GM19023 (cell line): ENCODE data around the gene RETREG1.
"Not testable (repeated sequence)": the region's sequence is repeated elsewhere in the genome, so short reads cannot be mapped to it uniquely, and the experiment has no call there.

Experiments used
- ATAC-seq: cut with Tn5 transposase; IDR thresholded peaks from one replicate; pipeline ENCODE4 v1.9.1; 2021; ENCODE audit warnings: mild to moderate bottlenecking, moderate library complexity; ENCODE audit not compliant: unreplicated experiment

RETREG1 gene

DNA sequence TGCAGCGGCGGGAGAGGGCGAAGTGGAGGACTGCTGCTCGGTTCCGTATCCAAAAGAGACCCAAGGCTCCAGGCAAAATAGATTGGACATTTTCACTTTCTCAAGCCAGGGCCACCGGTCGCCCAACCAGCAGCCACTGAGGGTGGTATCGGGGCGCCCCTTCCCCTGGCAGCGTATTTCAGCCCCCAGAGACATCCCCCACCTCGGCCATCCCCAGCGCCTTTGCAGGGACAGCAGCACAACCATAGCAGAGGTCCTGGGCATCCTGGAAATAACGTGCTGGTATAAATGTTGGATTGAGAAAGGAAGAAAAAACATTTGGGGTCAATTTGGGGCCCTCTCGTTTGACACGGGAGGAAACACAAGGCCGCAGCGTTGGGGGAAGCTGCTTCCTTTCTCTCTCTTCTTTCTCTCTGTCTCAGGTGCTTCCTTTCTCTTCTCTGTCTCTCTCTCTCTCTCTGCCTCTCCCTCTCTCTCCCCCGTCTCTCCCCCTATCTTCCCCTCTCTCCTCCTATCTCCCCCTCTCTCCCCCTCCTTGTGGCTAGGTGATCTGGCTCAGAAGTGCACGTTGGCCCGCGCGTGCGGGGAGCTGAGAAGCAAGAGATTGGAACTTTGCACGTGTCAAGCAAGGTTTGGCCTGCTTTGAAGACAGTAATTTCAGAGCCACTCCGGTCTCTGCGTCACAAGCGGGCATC, 624 bp upstream of the RETREG1 start:
- ATAC-seq, result no peak

DNA sequence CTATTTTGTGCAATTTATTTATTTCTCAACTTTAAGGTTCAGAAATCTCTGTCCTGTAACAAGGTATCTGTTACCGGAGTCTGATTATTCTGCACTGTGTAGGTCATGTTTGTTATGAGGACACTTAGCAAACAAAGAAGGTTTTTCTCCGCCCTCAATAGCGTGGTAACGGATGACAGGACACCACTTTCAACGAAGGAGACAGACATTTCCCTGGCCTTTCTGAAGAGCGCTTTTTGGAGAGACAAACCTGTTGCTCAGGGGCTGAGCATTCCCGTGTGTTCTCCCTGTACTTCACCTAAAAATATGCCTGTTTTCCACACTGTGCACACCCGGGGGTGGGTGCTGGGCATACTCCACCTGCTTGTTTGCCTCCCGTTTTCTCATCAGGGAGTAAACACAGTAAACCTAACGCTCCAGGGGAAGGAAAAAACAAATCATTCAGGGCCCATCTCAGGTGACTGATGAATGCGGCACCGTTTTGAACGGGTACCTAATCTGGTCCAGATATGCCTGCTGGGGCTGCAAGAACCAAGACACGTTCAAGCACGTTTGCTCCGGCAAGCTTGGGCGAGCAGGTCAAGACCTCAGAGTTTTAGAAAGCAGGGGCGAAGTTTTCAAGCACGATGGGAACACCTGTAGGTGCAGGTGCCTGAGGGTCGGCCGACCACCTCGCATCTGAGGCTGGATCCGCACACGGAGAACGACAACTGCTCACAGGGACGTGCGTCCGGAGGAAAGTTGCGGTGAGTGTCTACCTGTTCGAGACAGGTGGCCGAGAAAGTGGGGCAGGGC, 859 bp downstream of the RETREG1 start:
- no peak for ATAC-seq

DNA sequence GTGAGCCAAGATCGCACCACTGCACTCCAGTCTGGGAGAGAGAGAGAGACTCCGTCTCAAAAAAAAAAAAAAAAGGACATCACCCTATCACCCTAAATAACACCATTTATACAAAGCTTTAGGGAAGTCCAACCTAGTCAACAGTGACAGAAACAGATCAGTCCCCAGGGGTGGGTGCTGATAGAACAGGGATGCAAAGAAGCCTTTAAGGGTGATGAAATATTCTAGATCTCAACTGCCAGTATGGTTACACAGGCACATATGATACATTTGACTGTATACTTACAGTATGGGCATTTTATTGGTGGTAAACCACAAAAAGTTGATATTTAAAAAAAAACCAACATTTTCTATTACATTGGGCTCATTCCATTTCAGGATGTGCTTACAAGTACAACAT, 4.8 kb downstream of the RETREG1 start:
- no peak for ATAC-seq

DNA sequence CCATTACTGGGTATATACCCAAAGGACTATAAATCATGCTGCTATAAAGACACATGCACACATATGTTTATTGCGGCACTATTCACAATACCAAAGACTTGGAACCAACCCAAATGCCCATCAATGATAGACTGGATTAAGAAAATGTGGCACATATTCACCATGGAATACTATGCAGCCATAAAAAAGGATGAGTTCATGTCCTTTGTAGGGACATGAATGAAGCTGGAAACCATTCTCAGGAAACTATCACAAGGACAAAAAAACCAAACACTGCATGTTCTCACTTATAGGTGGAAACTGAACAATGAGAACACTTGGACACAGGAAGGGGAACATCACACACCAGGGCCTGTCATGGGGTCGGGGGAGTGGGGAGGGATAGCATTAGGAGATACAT, 5.9 kb downstream of the RETREG1 start:
- ATAC-seq, result not testable (repeated sequence)

DNA sequence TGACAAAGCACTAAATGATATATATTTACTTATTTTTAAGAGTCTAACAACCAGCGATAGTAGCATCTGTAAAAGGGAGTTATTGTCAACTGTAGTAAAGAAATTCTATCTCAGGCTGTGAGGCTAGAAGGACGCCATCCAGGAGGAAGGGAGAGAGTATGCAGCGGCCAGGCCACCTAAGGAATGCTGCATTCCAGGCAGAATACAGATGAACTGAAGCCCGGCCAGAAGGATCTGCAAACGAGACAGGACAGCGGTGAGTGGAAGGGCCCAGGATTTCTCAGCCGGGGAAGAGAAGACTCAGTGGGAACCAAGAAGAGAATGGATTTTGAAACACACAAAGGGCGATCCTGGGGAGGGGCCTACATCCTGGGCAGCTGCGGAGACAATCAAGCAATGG, 7.4 kb downstream of the RETREG1 start:
- no peak for ATAC-seq

DNA sequence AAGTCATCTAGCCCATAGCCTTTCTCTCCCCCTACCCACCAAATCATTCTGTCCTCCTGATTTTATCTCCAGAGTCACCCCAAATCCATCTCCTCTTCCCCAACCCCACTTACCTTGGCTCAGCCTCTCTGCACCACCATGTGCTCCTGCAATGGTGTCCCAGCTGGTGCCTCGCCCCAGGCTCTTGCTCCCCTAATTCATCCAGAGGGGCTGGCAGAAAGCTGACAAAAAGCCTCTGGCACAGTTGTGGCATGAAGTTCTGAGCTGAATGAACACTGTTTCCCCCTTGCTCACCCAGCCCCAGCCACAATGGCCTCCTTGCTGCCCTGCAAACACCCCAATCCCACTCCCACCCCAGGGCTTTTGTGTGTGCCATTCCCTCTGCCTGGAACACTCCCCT, 10.2 kb downstream of the RETREG1 start:
- no peak for ATAC-seq

DNA sequence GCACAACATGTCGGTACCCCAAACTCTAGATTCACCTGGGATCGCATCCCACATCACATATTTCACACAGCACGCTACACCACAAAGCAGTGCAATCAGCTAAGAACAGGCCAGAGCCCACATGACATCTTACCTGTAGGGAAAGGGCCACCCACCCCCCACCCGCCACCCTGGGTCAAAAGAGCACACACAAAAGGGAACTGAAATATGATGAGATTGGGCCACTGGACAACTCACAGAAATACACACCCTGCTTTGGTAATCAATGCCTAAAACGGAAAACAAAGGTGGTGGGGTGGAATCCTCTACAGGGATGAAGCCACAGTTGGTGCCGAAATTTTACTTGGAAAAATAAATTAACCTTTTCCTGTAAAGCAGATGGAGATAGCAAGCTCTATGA, 13.1 kb downstream of the RETREG1 start:
- ATAC-seq, result no peak

DNA sequence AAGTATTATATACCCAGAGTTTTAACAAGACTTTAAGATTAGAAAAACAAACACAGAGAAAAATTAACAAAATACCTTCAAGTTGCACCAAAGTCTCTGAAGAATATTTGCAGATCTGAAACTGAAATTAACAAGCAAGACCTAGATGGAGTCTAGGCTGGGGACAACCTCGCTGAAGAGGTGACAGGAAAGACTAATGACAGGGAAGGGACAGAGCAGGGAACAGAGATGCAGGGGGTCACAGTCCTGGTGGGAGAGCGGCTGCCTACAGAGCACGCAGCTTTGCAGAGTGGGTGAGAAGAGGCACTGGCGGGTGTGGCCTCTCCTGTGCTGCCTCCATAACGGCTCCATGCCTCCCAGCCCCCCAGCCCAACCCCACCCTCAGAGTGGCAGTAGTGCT, 13.5 kb downstream of the RETREG1 start:
- ATAC-seq, result no peak

DNA sequence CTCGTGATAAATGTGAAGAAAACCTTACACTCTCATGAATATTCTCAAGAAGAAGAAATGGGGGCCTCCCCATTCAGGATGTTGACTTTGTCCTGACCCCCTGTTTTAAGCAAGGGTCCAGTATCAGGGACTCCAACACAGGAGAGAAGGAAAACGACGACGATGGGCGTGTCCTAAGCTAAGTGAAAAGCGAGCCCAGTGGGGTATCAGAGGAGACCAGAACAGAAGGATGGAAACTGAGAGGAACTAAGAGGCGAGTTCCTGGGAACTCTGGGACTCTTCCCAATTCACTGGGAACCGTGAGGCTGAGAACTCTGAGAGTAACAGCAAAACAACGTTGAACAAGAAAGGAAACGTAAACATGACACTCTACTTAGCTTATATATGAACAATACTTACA, 14.6 kb downstream of the RETREG1 start:
- no peak for ATAC-seq

DNA sequence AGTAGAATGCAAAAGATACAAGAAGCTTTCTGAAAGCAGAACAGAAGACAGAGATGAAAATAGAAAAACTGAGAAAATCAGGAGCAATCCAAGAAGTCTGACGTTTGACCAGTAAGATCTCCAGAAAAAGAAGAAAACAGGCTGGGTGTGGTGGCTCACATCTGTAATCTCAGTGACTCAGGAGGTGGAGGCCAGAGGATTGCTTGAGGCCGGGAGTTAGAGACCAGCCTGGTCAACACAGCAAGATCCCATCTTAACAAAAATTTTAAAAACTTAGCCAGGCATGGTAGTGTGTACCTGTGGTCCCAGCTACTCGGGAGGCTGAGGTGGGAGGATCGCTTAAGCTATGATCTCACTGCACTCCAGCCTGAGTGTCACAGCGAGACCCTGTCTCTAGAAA, 15.9 kb downstream of the RETREG1 start:
- no peak for ATAC-seq

DNA sequence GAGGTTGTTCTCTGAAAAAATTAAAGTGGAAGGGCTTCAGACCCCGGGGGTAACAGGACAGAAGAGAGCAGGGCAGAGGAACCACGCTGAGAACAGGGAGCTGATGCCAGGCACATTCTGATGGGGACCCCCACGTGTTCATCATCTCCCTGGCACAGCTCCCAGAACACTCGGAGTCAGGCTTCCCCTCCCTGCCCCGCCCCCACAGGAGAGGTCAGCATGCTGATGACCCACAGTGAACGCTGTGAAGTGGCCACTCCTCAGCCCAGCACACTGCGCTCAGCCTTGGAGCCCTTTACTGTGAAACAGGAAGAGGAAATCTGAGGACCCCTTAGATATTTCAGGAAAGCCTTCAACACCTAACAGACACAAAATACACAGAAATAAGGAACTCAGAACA, 16.4 kb downstream of the RETREG1 start:
- no peak for ATAC-seq

DNA sequence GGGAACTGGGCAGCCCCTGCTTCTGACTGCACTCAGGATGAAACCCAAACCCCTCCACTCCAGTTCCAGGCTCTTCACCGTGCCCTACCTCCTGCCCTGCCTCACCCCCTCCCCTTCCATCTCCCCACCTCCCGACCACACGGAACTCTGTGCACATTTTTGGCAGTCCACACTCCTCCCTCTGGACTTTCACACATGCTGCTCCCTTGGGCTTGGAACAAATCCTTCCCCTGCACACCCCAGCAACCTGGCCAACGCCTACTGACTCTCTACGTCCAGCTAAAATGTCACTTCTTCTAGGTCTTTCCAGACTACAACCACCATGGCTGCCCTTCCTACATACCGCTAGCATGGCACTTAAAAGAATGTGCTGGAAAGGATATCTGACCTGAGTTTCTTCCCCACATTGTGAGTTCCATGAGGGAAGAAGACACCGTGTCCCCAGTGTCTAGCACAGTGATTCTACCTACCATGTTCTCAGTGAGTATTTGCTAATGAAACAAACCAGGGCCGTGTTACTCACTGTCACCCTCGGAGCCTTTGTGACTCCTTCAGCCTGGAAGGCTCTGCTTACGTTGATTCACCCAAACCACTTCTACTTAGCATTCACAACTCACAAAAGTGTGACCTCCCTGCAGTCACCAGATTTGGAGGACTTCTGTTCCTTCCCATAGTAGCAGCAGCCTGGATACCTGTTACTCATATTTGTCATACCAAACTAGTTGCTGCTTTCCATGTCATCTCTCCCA, 18.7 kb downstream of the RETREG1 start:
- ATAC-seq, result no peak

DNA sequence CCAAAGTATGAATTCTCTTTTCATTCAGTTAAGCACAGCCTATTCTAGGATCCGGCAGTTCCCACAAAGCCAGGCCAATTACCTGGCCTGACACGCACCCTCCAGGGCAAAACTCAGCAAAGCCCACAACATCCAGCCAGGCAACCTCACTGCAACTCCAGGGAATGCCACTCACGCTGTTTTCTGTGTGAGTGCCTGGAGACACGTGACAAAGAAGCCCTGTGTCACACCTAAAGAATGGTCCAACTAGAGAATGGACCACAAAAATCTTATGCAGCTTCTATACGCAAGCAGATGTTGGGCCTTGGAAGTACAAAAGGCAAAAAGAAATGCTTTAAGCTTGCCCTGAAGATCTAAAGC, 20.2 kb downstream of the RETREG1 start:
- no peak for ATAC-seq

DNA sequence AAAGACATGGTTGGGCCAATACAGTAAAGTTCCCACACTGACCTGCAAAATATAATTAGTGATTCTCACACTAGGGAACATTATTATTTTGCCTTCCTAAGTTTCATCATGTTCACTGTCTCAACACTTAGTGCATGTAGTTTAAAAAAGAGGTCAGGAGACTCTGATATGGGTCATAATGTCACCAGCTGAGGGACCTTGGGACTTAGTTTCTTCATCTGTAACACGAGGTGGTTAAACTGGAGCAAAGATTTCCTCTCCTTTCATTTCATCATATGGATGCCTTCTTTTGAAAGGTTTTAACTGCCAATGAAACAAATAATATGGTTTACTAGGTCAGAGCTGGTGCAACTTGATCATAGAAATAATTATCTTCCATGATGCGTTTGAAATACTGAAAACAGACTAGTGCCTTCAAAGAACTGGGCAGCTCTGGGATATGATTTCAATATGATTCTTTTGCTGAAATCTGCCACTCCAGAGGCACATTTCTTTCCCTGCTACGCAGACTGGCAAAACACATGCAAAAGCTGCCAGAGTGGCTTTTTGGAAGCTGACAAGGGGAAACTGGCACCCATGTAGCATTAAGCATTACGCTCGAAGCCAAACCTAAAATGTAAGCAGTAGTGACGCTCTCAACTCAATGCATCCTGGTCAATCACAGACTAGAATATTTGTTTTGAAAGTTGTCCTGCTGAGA, 20.8 kb downstream of the RETREG1 start:
- ATAC-seq, result no peak

DNA sequence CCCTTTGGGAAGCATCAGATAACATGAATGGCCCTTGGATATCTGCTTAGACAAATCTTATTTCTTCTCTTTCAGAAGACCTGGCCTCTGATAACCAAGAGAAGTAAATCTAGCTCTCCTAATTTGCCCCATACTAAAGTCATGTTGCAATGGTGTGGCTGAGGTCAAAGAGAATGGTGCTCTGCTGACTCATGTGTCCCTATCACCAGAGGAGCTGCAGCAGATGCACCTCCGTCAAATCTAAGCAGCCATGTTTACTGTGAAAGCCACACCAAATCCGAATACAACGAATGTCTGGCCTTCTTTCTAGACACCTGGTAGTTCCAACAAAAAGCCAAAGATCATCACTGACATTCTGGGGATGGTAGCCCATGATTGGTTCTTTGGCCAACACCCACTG, 23.2 kb downstream of the RETREG1 start:
- no peak for ATAC-seq

DNA sequence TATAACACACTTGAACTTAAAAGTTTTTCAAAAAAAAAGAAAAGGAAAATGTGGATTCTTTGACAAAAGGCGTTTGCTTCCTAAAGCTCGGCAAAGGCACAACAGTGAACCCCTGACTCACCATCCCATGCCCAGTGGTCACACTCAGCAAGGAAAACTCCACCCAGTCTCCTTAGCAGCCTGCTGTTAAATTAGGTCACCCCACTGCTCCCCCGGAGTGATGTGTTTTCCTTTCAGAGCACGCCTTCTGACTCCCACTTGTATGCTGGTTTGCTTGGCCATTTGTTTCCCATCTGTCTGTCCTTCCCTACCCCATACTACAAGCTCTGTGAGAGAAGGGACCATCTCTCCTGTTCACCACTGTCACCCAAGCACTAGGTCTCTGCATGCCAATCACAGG, 23.8 kb downstream of the RETREG1 start:
- no peak for ATAC-seq

DNA sequence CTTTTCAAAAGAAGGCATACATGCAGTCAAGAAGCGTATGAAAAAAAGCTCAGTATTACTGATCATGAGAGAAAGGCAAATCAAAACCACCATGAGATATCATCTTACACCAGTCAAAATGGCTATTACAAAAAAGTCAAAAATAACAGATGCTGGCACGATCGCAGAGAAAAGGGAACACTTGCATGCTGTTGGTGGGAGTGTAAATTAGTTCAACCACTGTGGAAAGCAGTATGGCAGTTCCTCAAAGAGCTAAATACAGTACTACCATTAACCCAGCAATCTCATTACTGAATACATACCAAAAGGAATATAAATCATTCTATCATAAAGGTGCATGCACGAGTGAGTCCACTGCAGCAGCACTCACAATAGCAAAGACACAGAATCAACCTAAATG, 24.5 kb downstream of the RETREG1 start:
- ATAC-seq, result no peak

DNA sequence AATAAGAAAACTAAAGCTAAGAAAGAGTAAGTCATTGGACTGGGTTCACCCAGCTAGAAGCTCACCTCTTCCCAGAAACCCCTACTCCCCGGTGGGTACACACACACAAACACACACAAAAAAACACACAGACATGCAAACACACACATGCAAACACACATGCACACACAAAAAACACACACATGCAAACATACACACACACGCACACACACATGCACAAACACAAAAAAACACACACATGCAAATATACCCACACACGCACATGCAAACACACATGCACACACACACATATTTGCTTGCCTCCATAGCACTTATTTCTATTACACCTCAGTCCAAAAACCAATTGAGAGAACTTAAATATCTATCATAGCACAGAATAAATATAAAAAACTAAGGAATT, 26.1 kb downstream of the RETREG1 start:
- no peak for ATAC-seq

DNA sequence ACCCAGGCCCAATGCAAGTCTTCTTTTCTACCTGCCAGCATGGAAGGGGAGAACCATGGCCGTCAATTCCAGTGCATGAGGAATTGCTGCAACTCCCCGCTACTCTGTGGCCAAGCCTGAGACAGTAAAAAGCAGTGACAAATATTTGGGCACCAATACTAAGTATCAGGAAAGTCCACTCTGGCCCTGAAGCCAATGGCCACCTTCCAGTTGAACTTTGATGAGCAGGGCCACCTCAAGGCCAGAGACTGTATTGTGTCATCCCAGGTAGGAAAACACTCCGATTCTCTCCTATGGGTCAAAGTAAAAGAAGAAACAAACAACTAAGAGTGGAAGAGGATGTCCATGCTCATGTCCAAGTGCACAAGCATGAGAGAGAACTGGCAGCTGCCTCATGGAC, 27.1 kb downstream of the RETREG1 start:
- ATAC-seq, result no peak

DNA sequence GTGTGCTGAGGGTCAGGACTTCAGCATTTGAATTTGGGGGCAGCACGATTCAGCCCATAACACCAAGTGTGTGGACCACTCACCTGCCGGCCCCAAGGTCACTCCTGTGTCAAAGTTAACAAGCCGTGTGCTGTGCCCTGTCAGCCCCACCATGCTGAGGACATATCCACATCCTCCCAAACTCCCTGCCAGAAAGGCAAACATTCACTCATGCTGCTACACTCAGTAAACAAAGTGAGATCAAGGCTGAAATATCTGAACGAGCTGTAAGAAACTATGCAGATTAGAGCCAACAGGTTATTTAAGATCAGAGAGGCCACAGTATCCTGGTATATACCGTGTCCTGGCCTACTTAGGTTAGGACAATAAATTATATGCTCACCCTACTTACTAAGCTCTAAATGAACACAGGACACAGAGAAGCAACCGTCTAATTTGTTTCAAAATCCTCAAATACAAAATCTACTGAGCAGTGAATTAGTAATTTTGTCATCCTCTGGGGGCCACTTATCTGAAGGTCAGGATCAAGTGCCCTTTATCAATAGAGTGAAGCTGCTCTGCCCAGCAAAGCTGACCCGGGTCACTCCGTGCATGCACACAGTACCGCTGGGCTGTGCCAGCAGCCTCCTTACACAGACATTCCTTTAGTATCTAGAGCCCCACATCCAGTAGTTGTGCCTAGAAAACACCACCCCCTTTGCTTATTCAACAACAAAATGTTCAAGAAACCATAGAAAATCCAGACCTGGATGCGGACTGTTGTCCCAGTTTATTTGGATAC, 28.2 kb downstream of the RETREG1 start:
- ATAC-seq, result no peak

DNA sequence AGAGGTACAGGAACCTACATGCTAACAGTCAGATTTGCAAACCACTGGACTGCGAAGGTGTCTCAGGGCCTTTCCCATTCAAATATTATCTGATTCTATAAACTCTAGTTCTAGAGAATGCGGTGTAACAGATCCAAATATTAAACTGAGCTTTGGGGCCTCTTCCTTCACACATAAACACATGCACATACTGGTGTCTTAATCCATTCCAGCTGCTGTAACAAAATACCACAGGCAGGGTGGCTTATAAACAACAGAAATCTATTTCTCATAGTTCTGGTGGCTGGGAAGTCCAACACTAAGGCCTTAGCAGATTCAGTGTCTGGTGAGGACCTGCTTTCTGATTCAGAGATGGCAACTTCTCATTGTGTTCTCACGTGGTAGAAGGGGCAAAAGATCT, 30.2 kb downstream of the RETREG1 start:
- no peak for ATAC-seq
